CD4-positive, alpha-beta T cell treated with Interleukin-15 for 1 hour (primary cell): ENCODE results near the gene C1QTNF8.

Source experiments
- DNase-seq: peaks from one replicate; pipeline ENCODE4 v3.0.0-alpha.2; 2020

Gene C1QTNF8

DNA sequence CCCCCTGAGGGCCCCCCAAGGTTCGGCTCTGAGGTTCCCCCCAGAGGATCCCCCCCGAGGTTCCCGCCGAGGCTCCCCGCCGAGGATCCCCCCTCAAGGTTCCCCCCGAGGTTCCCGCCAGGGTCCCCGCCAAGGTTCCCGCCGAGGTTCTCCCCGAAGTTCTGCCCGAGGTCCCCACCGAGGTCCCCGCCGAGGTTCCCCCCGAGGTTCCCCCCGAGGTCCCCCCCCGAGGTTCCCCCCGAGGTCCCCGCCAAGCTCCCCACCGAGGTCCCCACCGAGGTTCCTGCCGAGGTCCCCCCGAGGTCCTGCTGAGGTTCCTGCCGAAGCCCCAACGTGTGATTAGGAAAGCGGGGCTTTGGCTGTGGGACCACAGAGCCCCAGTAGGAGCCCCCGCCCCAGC is 55.7 kb downstream of the C1QTNF8 start:
- DNase-seq: no peak

DNA sequence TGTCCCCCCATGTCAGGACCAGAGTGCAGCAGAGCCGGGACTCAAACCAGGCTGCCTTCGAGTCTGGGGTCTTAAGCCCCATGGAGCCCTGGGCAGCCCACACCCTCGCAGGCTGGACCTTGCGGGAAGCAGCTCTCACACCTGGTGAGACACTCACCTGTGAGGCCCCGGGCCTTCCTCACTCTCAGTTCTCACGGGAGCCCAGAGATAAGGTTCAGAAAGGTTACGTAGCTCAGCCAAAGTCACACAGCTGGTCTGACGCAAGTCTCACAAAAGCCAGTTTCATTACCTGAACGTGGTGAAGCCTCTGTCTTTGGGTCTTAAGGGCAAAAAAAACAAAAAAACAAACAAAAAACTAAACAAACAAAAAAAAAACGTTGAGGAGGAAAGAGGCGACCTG is 56.3 kb downstream of the C1QTNF8 start:
- no peak for DNase-seq

GRCh38 chr16:1038932-1039331 is 57.1 kb downstream of the C1QTNF8 start:
- DNase-seq: no peak
